WTC11 (cell line): ENCODE results near the gene DNAJC9. TPM values are rescaled to one million over a fixed set of nuclear protein-coding genes. Genes with fewer than 3 reads are reported as not detected.

ENCODE experiments used
- ATAC-seq: fragments of 200-7000 bp; cut with Tn5 transposase; 2 replicates; pipeline ENCODE4 v1.10.0; 2021; ENCODE audit warnings: mild to moderate bottlenecking, moderate library complexity
- Bru-seq: library from RNA; stranded (reverse); fragments of 400-500 nt; gene quantifications from one replicate; lab custom pipeline; 2021; lab: Mats Ljungman, UMichigan
- CTCF ChIA-PET: fragments of 300-600 bp; sonication (Branson Sonifier 250); formaldehyde crosslinking; loops from one replicate; lab custom pipeline; 2021; ENCODE audit warnings: antibody characterized with exemption; lab: Charles Lee
- POLR2A ChIA-PET: fragments of 350-600 bp; sonication (Branson Sonifier 250); formaldehyde crosslinking; loops from one replicate; lab custom pipeline; 2021; ENCODE audit warnings: antibody characterized with exemption; lab: Charles Lee
- DNase-seq: peaks from one replicate; pipeline ENCODE4 v3.0.0; 2021; ENCODE audit warnings: low spot score
- H3K27ac Mint-ChIP-seq: 2 replicates; pipeline ENCODE4 v1.8.0; 2021; ENCODE audit warnings: mixed read lengths
- H3K27me3 Mint-ChIP-seq: 2 replicates; pipeline ENCODE4 v1.8.0; 2021; ENCODE audit warnings: low read depth, mild to moderate bottlenecking, moderate library complexity, mixed read lengths
- H3K36me3 Mint-ChIP-seq: 2 replicates; pipeline ENCODE4 v1.8.0; 2021; ENCODE audit warnings: mixed read lengths
- H3K4me1 Mint-ChIP-seq: 2 replicates; pipeline ENCODE4 v1.8.0; 2022; ENCODE audit warnings: mixed read lengths
- H3K4me3 Mint-ChIP-seq: 2 replicates; pipeline ENCODE4 v1.8.0; 2021; ENCODE audit warnings: mild to moderate bottlenecking, moderate library complexity, mixed read lengths
- H3K9me3 Mint-ChIP-seq: 2 replicates; pipeline ENCODE4 v1.8.0; 2021; ENCODE audit warnings: mixed read lengths
- HMGA2 ChIP-seq: fragments of 250-450 bp; sonication (Bioruptor Pico); IDR thresholded peaks from 2 replicates; pipeline ENCODE4 v1.4.0; 2021; ENCODE audit warnings: mild to moderate bottlenecking, moderate library complexity
- KAT7 ChIP-seq: sonication (generic); formaldehyde crosslinking; IDR thresholded peaks from 2 replicates; pipeline ENCODE4 v1.8.1; 2023; ENCODE audit warnings: missing genetic modification reagents, mild to moderate bottlenecking, borderline replicate concordance
- NFATC4 ChIP-seq: fragments of 250-450 bp; sonication (Bioruptor Pico); IDR thresholded peaks from 2 replicates; pipeline ENCODE4 v1.9.0; 2021; ENCODE audit warnings: mild to moderate bottlenecking
- SMAD4 ChIP-seq: sonication (generic); formaldehyde crosslinking; IDR thresholded peaks from 2 replicates; pipeline ENCODE4 v1.8.0; 2022; ENCODE audit warnings: mild to moderate bottlenecking, missing genetic modification reagents
- TEAD1 ChIP-seq: sonication (generic); formaldehyde crosslinking; IDR thresholded peaks from 2 replicates; pipeline ENCODE4 v1.8.0; 2022; ENCODE audit warnings: mild to moderate bottlenecking, missing genetic modification reagents
- long read RNA-seq, 3 experiments: library from RNA in 1 of 3; library from capped mRNA in 1 of 3; library from polyadenylated mRNA in 1 of 3; unstranded in 2 of 3; stranded (forward) in 1 of 3; transcript quantifications; one replicate each; pipeline ENCODE4 v2.0.0, GENCODE V29; 2021
- total RNA-seq: library from RNA; stranded (reverse); gene quantifications from 3 replicates; pipeline ENCODE4 v1.2.3, GENCODE V29; 2021
- TF ChIP-seq, protein P1 (sequence below): sonication (generic); formaldehyde crosslinking; IDR thresholded peaks from 2 replicates; pipeline ENCODE4 v1.8.1; 2023; ENCODE audit warnings: mild to moderate bottlenecking, missing genetic modification reagents, borderline replicate concordance
- TF ChIP-seq, protein P2 (sequence below): sonication (generic); formaldehyde crosslinking; IDR thresholded peaks from 2 replicates; pipeline ENCODE4 v1.8.1; 2023; ENCODE audit warnings: mild to moderate bottlenecking, missing genetic modification reagents
- TF ChIP-seq, protein P3 (sequence below): sonication (generic); formaldehyde crosslinking; conservative IDR thresholded peaks from 2 replicates; pipeline ENCODE4 v1.8.1; 2023; ENCODE audit warnings: mild to moderate bottlenecking, low read depth, missing genetic modification reagents, moderate library complexity
- TF ChIP-seq, protein P4 (sequence below): fragments of 250-450 bp; sonication (Bioruptor Pico); conservative IDR thresholded peaks from 2 replicates; pipeline ENCODE4 v1.9.0; 2021; ENCODE audit warnings: mild to moderate bottlenecking
- TF ChIP-seq, protein P5 (sequence below): sonication (generic); formaldehyde crosslinking; IDR thresholded peaks from 2 replicates; pipeline ENCODE4 v1.8.1; 2022; ENCODE audit warnings: mild to moderate bottlenecking, missing genetic modification reagents, moderate library complexity, borderline replicate concordance
- TF ChIP-seq, protein P6 (sequence below): fragments of 200-600 bp; IDR thresholded peaks from 2 replicates; pipeline ENCODE4 v1.8.0; 2022; ENCODE audit warnings: antibody characterized with exemption
- TF ChIP-seq, protein P7 (sequence below): sonication (generic); formaldehyde crosslinking; IDR thresholded peaks from 2 replicates; pipeline ENCODE4 v1.8.1; 2022; ENCODE audit warnings: mild to moderate bottlenecking, moderate library complexity, missing genetic modification reagents

Gene DNAJC9, protein sequence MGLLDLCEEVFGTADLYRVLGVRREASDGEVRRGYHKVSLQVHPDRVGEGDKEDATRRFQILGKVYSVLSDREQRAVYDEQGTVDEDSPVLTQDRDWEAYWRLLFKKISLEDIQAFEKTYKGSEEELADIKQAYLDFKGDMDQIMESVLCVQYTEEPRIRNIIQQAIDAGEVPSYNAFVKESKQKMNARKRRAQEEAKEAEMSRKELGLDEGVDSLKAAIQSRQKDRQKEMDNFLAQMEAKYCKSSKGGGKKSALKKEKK
- total RNA-seq, result 30.3 to 32.4 TPM (median 30.8 TPM) in 3 replicates
- percentile 98 among the genes with signal in this experiment for Bru-seq, nascent RNA
- long read RNA-seq, experiment 1, transcript DNAJC9-201 (5 exons, 3,032 nt), result major isoform, 143 of 213 reads
- long read RNA-seq, experiment 1, partial matches to known transcripts, result 27 of 213 reads
- long read RNA-seq, experiment 1, other reads (novel, unspliced or antisense), result 43 of 213 reads
- long read RNA-seq, experiment 2, transcript DNAJC9-201 (5 exons, 3,032 nt), result major isoform, 41 of 91 reads
- long read RNA-seq, experiment 2, partial matches to known transcripts, result 22 of 91 reads
- long read RNA-seq, experiment 2, other reads (novel, unspliced or antisense), result 28 of 91 reads
- long read RNA-seq, experiment 3, transcript DNAJC9-201 (5 exons, 3,032 nt), result major isoform, 225 of 272 reads
- long read RNA-seq, experiment 3, partial matches to known transcripts, result 25 of 272 reads
- long read RNA-seq, experiment 3, other reads (novel, unspliced or antisense), result 22 of 272 reads

DNA sequence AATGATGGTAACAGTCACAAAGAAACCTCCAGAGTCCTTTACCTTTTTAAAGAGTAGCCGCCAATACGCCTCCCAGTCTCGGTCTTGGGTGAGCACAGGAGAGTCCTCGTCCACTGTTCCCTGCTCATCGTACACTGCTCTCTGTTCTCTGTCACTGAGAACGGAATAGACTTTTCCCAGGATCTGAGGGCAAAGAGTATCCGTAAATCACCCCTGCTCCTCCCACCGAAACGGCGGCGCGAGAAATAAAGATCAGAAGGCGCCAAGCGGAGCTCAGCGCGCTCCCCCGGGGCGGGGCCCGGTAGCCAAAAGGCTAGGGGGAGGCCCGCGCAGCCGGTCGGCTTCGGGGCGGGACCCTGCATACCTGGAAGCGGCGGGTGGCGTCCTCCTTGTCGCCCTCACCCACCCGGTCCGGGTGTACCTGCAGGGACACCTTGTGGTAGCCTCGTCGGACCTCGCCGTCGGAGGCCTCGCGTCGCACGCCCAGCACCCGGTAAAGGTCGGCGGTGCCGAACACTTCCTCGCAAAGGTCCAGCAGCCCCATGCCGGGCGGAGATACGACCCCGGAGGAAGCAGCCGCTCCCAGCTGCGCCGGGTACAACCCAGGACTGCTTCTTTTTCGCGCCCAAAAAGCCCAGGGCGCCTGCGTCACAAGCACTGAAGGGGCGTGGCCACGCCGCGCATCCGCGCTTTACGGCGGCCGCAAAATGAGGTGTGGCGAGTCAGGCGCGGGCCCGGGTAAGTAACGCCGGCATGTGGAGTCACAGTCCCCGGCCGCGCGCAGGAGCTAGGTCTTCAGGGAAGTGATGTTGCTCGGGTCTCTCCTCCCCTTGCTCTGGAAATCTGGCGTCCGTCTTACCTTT, at the start of gene DNAJC9:
TSS of gene DNAJC9 (minus strand) at position 610 of the 863 bp plus-strand sequence. CDS start at position 544, 66 bp downstream.
- Mint-ChIP-seq H3K4me3 (peak within 1 kb of the TSS; percentile 94), H3K9me3 (no peaks in the 10 kb centered on the region), H3K27me3 (no peaks in the 10 kb centered on the region), H3K36me3 (peaks cover 69% of the 10 kb centered on the region), H3K27ac (peak within 1 kb of the TSS; percentile 100), H3K4me1 (peaks cover 40% of the 10 kb centered on the region)
- peak; percentile 98 for DNase-seq
- ATAC-seq, result peak; percentile 88
- ChIA-PET POLR2A (interaction anchor here (0.6 to 1.5 kb wide), 12 partner anchors 9 to 526 kb away, joined by 3 to 7 read pairs (median 3); partner anchors contain the start of genes ANXA7, CFAP70, ECD and FAM149B1), CTCF (interaction anchor here (1.0 to 1.5 kb wide), 5 partner anchors 13 to 151 kb away, joined by 4 to 5 read pairs (median 5); partner anchors contain the start of gene FAM149B1)
- TF ChIP-seq, protein P1, sequence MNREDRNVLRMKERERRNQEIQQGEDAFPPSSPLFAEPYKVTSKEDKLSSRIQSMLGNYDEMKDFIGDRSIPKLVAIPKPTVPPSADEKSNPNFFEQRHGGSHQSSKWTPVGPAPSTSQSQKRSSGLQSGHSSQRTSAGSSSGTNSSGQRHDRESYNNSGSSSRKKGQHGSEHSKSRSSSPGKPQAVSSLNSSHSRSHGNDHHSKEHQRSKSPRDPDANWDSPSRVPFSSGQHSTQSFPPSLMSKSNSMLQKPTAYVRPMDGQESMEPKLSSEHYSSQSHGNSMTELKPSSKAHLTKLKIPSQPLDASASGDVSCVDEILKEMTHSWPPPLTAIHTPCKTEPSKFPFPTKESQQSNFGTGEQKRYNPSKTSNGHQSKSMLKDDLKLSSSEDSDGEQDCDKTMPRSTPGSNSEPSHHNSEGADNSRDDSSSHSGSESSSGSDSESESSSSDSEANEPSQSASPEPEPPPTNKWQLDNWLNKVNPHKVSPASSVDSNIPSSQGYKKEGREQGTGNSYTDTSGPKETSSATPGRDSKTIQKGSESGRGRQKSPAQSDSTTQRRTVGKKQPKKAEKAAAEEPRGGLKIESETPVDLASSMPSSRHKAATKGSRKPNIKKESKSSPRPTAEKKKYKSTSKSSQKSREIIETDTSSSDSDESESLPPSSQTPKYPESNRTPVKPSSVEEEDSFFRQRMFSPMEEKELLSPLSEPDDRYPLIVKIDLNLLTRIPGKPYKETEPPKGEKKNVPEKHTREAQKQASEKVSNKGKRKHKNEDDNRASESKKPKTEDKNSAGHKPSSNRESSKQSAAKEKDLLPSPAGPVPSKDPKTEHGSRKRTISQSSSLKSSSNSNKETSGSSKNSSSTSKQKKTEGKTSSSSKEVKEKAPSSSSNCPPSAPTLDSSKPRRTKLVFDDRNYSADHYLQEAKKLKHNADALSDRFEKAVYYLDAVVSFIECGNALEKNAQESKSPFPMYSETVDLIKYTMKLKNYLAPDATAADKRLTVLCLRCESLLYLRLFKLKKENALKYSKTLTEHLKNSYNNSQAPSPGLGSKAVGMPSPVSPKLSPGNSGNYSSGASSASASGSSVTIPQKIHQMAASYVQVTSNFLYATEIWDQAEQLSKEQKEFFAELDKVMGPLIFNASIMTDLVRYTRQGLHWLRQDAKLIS (CRISPR knock-in tag), result peak; percentile 48; the same call in 1 of the 2 replicates
- peak; percentile 90 for TF ChIP-seq KAT7 (CRISPR knock-in tag)
- no peak for TF ChIP-seq HMGA2 (CRISPR knock-in tag)
- peak; percentile 95 for TF ChIP-seq NFATC4
- TF ChIP-seq, protein P2, sequence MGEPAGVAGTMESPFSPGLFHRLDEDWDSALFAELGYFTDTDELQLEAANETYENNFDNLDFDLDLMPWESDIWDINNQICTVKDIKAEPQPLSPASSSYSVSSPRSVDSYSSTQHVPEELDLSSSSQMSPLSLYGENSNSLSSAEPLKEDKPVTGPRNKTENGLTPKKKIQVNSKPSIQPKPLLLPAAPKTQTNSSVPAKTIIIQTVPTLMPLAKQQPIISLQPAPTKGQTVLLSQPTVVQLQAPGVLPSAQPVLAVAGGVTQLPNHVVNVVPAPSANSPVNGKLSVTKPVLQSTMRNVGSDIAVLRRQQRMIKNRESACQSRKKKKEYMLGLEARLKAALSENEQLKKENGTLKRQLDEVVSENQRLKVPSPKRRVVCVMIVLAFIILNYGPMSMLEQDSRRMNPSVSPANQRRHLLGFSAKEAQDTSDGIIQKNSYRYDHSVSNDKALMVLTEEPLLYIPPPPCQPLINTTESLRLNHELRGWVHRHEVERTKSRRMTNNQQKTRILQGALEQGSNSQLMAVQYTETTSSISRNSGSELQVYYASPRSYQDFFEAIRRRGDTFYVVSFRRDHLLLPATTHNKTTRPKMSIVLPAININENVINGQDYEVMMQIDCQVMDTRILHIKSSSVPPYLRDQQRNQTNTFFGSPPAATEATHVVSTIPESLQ (CRISPR knock-in tag), result no peak
- TF ChIP-seq, protein P3, sequence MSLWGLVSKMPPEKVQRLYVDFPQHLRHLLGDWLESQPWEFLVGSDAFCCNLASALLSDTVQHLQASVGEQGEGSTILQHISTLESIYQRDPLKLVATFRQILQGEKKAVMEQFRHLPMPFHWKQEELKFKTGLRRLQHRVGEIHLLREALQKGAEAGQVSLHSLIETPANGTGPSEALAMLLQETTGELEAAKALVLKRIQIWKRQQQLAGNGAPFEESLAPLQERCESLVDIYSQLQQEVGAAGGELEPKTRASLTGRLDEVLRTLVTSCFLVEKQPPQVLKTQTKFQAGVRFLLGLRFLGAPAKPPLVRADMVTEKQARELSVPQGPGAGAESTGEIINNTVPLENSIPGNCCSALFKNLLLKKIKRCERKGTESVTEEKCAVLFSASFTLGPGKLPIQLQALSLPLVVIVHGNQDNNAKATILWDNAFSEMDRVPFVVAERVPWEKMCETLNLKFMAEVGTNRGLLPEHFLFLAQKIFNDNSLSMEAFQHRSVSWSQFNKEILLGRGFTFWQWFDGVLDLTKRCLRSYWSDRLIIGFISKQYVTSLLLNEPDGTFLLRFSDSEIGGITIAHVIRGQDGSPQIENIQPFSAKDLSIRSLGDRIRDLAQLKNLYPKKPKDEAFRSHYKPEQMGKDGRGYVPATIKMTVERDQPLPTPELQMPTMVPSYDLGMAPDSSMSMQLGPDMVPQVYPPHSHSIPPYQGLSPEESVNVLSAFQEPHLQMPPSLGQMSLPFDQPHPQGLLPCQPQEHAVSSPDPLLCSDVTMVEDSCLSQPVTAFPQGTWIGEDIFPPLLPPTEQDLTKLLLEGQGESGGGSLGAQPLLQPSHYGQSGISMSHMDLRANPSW, result no peak
- TF ChIP-seq TEAD1 (CRISPR knock-in tag), result peak; percentile 62; the same call in 1 of the 2 replicates
- TF ChIP-seq, protein P4, sequence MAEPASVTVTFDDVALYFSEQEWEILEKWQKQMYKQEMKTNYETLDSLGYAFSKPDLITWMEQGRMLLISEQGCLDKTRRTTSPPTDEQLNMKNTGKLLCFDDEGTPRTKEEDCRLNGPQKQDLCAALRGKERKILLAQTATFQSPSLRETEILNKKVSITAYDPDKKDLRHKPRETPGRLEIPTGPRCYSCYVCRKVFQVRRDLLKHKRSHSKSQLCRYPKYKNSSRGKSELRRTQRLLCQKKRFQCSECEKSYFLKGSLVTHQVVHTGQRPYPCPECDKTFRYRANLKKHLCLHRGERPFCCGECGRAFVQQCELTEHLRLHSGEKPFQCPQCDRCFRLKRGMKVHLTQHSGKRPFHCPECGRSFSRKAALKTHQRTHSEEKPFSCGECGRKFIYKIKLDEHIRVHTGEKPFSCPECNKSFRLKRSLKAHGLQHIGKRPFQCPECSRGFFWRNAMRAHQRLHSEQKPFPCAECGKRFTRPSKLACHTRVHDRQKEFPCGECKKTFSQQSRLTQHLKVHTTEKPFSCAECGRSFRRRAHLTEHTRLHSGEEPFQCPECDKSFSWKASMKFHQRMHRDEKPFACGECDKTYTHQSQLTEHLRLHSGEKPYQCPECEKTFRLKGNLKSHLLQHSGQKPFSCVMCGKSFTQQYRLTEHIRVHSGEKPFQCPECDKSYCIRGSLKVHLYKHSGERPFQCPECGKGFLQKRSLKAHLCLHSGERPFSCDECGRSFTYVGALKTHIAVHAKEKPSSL (CRISPR knock-in tag), result peak; percentile 69; the same call in 1 of the 2 replicates
- TF ChIP-seq SMAD4, result no peak; the same call in 1 of the 2 replicates
- TF ChIP-seq, protein P5, sequence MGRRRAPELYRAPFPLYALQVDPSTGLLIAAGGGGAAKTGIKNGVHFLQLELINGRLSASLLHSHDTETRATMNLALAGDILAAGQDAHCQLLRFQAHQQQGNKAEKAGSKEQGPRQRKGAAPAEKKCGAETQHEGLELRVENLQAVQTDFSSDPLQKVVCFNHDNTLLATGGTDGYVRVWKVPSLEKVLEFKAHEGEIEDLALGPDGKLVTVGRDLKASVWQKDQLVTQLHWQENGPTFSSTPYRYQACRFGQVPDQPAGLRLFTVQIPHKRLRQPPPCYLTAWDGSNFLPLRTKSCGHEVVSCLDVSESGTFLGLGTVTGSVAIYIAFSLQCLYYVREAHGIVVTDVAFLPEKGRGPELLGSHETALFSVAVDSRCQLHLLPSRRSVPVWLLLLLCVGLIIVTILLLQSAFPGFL (CRISPR knock-in tag), result no peak
- TF ChIP-seq, protein P6, sequence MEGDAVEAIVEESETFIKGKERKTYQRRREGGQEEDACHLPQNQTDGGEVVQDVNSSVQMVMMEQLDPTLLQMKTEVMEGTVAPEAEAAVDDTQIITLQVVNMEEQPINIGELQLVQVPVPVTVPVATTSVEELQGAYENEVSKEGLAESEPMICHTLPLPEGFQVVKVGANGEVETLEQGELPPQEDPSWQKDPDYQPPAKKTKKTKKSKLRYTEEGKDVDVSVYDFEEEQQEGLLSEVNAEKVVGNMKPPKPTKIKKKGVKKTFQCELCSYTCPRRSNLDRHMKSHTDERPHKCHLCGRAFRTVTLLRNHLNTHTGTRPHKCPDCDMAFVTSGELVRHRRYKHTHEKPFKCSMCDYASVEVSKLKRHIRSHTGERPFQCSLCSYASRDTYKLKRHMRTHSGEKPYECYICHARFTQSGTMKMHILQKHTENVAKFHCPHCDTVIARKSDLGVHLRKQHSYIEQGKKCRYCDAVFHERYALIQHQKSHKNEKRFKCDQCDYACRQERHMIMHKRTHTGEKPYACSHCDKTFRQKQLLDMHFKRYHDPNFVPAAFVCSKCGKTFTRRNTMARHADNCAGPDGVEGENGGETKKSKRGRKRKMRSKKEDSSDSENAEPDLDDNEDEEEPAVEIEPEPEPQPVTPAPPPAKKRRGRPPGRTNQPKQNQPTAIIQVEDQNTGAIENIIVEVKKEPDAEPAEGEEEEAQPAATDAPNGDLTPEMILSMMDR, result no peak
- TF ChIP-seq, protein P7, sequence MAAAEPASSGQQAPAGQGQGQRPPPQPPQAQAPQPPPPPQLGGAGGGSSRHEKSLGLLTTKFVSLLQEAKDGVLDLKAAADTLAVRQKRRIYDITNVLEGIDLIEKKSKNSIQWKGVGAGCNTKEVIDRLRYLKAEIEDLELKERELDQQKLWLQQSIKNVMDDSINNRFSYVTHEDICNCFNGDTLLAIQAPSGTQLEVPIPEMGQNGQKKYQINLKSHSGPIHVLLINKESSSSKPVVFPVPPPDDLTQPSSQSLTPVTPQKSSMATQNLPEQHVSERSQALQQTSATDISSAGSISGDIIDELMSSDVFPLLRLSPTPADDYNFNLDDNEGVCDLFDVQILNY (CRISPR knock-in tag), result peak; percentile 99
